ENCODE results near the gene GSK3B. TPM values are rescaled to one million over a fixed set of nuclear protein-coding genes. Genes with fewer than 3 reads are reported as not detected.

GSK3B gene
- total and polyA plus RNA-seq, 2 experiments from 2014 or later, result 18.1 to 48.8 TPM

GRCh38 chr3:119883461-119884160, 210.6 kb downstream of the GSK3B start:
- 85% methylated on average over 1 of the region's 1 CpG for WGBS (ENCODE audit: low lambda C conversion rate, missing lambda C conversion rate)
- Histone ChIP-seq H3K9me3 (ENCODE audit: low read depth) (no peaks in the 10 kb centered on the region), H4K20me1 (ENCODE audit: insufficient read depth, poor library complexity, severe bottlenecking) (no peaks in the 10 kb centered on the region), H3K79me2 (peaks cover 5% of the 10 kb centered on the region), H3K9me2 (replicated peaks; ENCODE audit: insufficient read depth) (no peaks in the 10 kb centered on the region), H3K36me3 (replicated peaks; ENCODE audit: insufficient read depth, low read depth) (no peaks in the 10 kb centered on the region), H3K27me3 (no peaks in the 10 kb centered on the region), H3K4me3 (no peak overlapping the region), H3K4me2 (no peak overlapping the region), H3K27ac (no peak overlapping the region), H3K4me1 (ENCODE audit: insufficient read depth) (no peaks in the 10 kb centered on the region), H2AFZ (no peak overlapping the region)
- DNase-seq (ENCODE audit: low spot score), result no peak
- TF ChIP-seq EZH2phosphoT487 (IDR thresholded peaks at IDR 0.05; ENCODE audit: low read depth, severe bottlenecking, unreplicated experiment) (no peak), EZH2 (IDR thresholded peaks at IDR 0.05; ENCODE audit: borderline replicate concordance) (no peak)
- TF ChIP-seq, protein P1, sequence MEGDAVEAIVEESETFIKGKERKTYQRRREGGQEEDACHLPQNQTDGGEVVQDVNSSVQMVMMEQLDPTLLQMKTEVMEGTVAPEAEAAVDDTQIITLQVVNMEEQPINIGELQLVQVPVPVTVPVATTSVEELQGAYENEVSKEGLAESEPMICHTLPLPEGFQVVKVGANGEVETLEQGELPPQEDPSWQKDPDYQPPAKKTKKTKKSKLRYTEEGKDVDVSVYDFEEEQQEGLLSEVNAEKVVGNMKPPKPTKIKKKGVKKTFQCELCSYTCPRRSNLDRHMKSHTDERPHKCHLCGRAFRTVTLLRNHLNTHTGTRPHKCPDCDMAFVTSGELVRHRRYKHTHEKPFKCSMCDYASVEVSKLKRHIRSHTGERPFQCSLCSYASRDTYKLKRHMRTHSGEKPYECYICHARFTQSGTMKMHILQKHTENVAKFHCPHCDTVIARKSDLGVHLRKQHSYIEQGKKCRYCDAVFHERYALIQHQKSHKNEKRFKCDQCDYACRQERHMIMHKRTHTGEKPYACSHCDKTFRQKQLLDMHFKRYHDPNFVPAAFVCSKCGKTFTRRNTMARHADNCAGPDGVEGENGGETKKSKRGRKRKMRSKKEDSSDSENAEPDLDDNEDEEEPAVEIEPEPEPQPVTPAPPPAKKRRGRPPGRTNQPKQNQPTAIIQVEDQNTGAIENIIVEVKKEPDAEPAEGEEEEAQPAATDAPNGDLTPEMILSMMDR (IDR thresholded peaks at IDR 0.05; ENCODE audit: poor library complexity), result peak; percentile 6

- H3K36me3 ChIP-seq (replicated peaks; ENCODE audit: insufficient read depth, low read depth), result no peaks in the 10 kb centered on the region
- TF ChIP-seq EZH2 (IDR thresholded peaks at IDR 0.05; ENCODE audit: borderline replicate concordance), result no peak
- TF ChIP-seq EZH2phosphoT487 (IDR thresholded peaks at IDR 0.05; ENCODE audit: low read depth, severe bottlenecking, unreplicated experiment), result no peak
- TF ChIP-seq, protein P1 (IDR thresholded peaks at IDR 0.05; ENCODE audit: poor library complexity), result no peak
- no peaks in the 10 kb centered on the region for H3K9me2 ChIP-seq (replicated peaks; ENCODE audit: insufficient read depth)
- H3K9me3 ChIP-seq (ENCODE audit: low read depth), result no peaks in the 10 kb centered on the region
- no peaks in the 10 kb centered on the region for H3K27me3 ChIP-seq
- H3K4me1 ChIP-seq (ENCODE audit: insufficient read depth), result no peaks in the 10 kb centered on the region
- H3K4me2 ChIP-seq, result no peak overlapping the region
- no peak overlapping the region for H3K27ac ChIP-seq
- H3K79me2 ChIP-seq, result peaks cover 3% of the 10 kb centered on the region
- no peak overlapping the region for H3K4me3 ChIP-seq
- WGBS (ENCODE audit: low lambda C conversion rate, missing lambda C conversion rate), result 93% methylated on average over 1 of the region's 1 CpG
- no peak for DNase-seq (ENCODE audit: low spot score)
- no peaks in the 10 kb centered on the region for H4K20me1 ChIP-seq (ENCODE audit: insufficient read depth, poor library complexity, severe bottlenecking)
- H2AFZ ChIP-seq, result no peak overlapping the region
Measured at GRCh38 chr3:119880966-119881365, 213.3 kb downstream of the GSK3B start.

DNA sequence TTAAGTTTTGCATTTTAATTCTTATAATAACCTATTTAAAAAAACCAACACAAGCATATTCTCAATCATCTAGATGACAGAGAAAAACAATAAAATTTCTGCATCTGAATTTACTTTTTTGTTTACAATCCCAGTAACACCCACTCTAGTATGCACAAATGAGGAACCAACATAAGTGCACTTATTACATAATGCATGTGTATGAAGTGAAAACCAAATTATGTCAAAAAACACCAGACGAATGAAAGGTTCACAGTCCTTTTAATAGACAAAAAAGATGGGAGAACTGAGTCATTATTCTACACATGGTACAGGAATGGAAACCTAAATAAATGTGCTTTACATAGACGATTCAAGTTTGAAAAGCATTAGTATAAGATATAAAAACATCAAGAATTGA, 220.6 kb downstream of the GSK3B start:
- no peaks in the 10 kb centered on the region for H3K4me1 ChIP-seq (ENCODE audit: insufficient read depth)
- H3K4me2 ChIP-seq, result no peak overlapping the region
- H3K9me2 ChIP-seq (replicated peaks; ENCODE audit: insufficient read depth), result no peaks in the 10 kb centered on the region
- H3K27ac ChIP-seq, result no peak overlapping the region
- no peaks in the 10 kb centered on the region for H3K79me2 ChIP-seq
- no peaks in the 10 kb centered on the region for H3K9me3 ChIP-seq (ENCODE audit: low read depth)
- H2AFZ ChIP-seq, result no peak overlapping the region
- TF ChIP-seq EZH2 (IDR thresholded peaks at IDR 0.05; ENCODE audit: borderline replicate concordance), result no peak
- no peak for TF ChIP-seq EZH2phosphoT487 (IDR thresholded peaks at IDR 0.05; ENCODE audit: low read depth, severe bottlenecking, unreplicated experiment)
- TF ChIP-seq, protein P1 (IDR thresholded peaks at IDR 0.05; ENCODE audit: poor library complexity), result no peak
- WGBS (ENCODE audit: low lambda C conversion rate, missing lambda C conversion rate), result 99% methylated on average over 2 of the region's 2 CpGs
- H4K20me1 ChIP-seq (ENCODE audit: insufficient read depth, poor library complexity, severe bottlenecking), result no peaks in the 10 kb centered on the region
- no peaks in the 10 kb centered on the region for H3K36me3 ChIP-seq (replicated peaks; ENCODE audit: insufficient read depth, low read depth)
- DNase-seq (ENCODE audit: low spot score), result no peak
- no peaks in the 10 kb centered on the region for H3K27me3 ChIP-seq
- no peak overlapping the region for H3K4me3 ChIP-seq

All from hepatocyte (in vitro differentiated cells).